Psoas muscle (tissue), 8 donors: ENCODE measurements around the gene TMEM255B. TPM values are rescaled to one million over a fixed set of nuclear protein-coding genes. Genes with fewer than 3 reads are reported as not detected.

Experiments used
- ATAC-seq, 4 donors: fragments of 200-7000 bp; cut with Tn5 transposase; one replicate each; pipeline ENCODE4 v1.9.1; 2020; ENCODE audit warnings: moderate library complexity in 3 of 4, mild to moderate bottlenecking in 2 of 4
- DNase-seq, 2 donors: peaks; one replicate each; pipeline ENCODE4 v3.0.0-alpha.2; 2020
- H3K27ac ChIP-seq: fragments of 200-600 bp; one replicate; pipeline ENCODE4 v1.8.0; 2022
- H3K27me3 ChIP-seq, 3 donors: fragments of 200-600 bp in 1 of 3; one replicate each; pipeline versions ENCODE4 v1.6.1 to v1.8.0; 2013 to 2022; ENCODE audit warnings: low read length in 2 of 3, mild to moderate bottlenecking in 2 of 3, moderate library complexity in 1 of 3; ENCODE audit not compliant: insufficient read depth in 3 of 3
- H3K36me3 ChIP-seq, 2 donors: fragments of 200-600 bp in 1 of 2; one replicate each; pipeline versions ENCODE4 v1.6.1 to v1.8.0; 2013 to 2022; ENCODE audit warnings: low read depth in 1 of 2, mild to moderate bottlenecking in 1 of 2, moderate library complexity in 1 of 2; ENCODE audit not compliant: insufficient read depth in 1 of 2
- H3K4me1 ChIP-seq: fragments of 200-600 bp; one replicate; pipeline ENCODE4 v1.8.0; 2022
- H3K4me3 ChIP-seq: fragments of 200-600 bp; one replicate; pipeline ENCODE4 v1.8.0; 2022; ENCODE audit warnings: mild to moderate bottlenecking
- H3K9me3 ChIP-seq: fragments of 200-600 bp; one replicate; pipeline ENCODE4 v1.8.0; 2022
- CTCF ChIP-seq: fragments of 200-600 bp; IDR thresholded peaks from one replicate; pipeline ENCODE4 v1.8.0; 2022; ENCODE audit warnings: antibody characterized with exemption
- WGBS, 3 donors: extraction: QIAGEN DNeasy Blood & Tissue Kit; methylation state at CpG; one replicate each; pipeline versions ENCODE4 v1.1.6 to v1.1.7; 2013; 5-methylcytosine and 5-hydroxymethylcytosine counted together
- intact Hi-C, 2 donors: fragments of 100-400 bp; cut with DNase I; formaldehyde crosslinking; loops; one replicate each; pipeline versions ENCODE4 v1.11.0 to v1.14.2; 2022
- long read RNA-seq, 2 donors: library from polyadenylated mRNA; unstranded; transcript quantifications; one replicate each; pipeline ENCODE4 v2.0.0, GENCODE V29; 2021
- polyA plus RNA-seq, 3 donors: library from polyadenylated mRNA; stranded (reverse); fragments of 200-250 nt; gene quantifications; one replicate each; pipeline ENCODE4 v1.2.3, GENCODE V29; 2013
- total RNA-seq, 4 donors: library from RNA; stranded (reverse); fragmentation: NEBNext Ultra II Directional in 2 of 4; extraction: Animal tissue kit (Norgen Biotek cat#: 25700) in 2 of 4; gene quantifications; one replicate each; pipeline versions ENCODE4 v1.2.1 to v1.2.4, GENCODE V29; 2021 to 2023
- donor health status: healthy with polysubstance abuse.
- donor health status: DM: no; HTN: no; CAD: no; lungs with moderate emphysema.
- donor health status: Bipolar disorder and iron deficiency.
- donor health status: healthy.
- donor health status: DM: yes; HTN: yes; CAD: no.
- donor health status: DM: no; HTN: no; CAD: no.
- donor health status: DM: no; HTN: no; CAD: no.
- donor health status: DM: yes; HTN: yes; CAD: no.

Gene TMEM255B
- 1 to 10 TPM; 2.0 to 5.1 (median 3.4) TPM for total RNA-seq
- 1 to 10 TPM in 2 of 3 donors, under 1 TPM in 1; 0.45 to 3.1 (median 1.3) TPM for polyA plus RNA-seq
- long read RNA-seq, donor 1, partial matches to known transcripts, result 1 of 1 reads
- long read RNA-seq, donor 1, other reads (novel, unspliced or antisense), result 0 of 1 reads
- long read RNA-seq, donor 2, full-length matches to known transcripts, result 1 of 2 reads
- long read RNA-seq, donor 2, partial matches to known transcripts, result 1 of 2 reads
- long read RNA-seq, donor 2, other reads (novel, unspliced or antisense), result 0 of 2 reads

DNA sequence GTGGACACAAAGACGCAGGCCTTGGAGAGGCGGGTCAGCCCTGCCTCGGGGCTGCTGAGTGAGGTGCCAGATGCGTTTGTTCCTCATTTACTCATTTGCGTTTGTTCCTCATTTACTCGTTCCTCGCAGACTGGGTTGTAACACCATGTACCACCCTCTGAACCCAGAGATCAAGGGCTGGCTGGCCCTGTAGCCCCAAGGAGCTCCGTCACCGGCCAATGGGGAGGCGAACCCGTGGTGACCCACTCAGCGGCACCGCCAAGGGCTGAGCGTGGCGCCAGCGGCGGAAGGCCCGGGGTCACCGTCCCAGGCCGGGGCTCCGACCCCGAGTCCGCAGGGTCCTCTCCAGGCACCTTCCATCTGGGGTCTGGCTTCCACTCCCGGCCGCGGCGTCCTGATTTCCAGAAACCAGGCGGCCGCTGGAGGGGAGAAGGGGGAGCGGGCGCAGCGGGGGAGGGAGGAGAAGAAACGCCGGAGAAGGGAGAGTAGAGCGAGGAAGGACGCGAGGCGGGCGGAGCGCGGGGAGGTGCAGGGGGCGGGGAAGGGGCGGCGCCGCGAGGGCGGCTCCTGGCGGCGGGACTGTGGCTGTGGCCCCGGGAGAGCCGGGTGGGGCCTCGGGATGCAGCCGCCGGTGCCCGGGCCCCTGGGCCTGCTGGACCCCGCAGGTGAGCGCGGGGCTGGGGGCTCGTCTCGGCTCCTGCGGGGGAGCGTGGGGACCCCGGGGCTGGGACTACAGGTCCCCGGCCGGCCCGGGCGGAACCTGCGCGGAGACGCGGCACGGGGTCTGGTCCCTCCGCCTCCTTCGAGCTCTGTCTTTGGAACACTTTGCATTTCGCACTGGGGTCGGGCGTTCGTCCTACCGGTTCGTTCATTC lies at the start of gene TMEM255B:
Gene TMEM255B, plus strand, starts transcription at position 576 of the 874 bp plus-strand sequence. Its CDS starts 44 bp downstream, at position 620.
- Histone ChIP-seq H3K27me3 (peaks cover 0 to 51% (median 9%) of the 10 kb centered on the region in 3 donors), H3K27ac (peak within 1 kb of the TSS; percentile 41), H3K4me1 (no peaks in the 10 kb centered on the region), H3K9me3 (no peaks in the 10 kb centered on the region), H3K36me3 (no peaks in the 10 kb centered on the region), H3K4me3 (peak within 1 kb of the TSS; percentile 71)
- ATAC-seq, result peak; percentile 88 to 97 (median 94)
- peak; percentile 85 to 90 for DNase-seq
- intact Hi-C loops, result no loop called here
- TF ChIP-seq CTCF, result peak; percentile 39
- WGBS, 3 donors, result 1 to 4% (median 3%) methylated on average over 50 to 80 of the region's 80 CpGs

- H3K27ac ChIP-seq, result no peak overlapping the region
- H3K4me1 ChIP-seq, result peaks cover 4% of the 10 kb centered on the region
- no peaks in the 10 kb centered on the region for H3K36me3 ChIP-seq
- no peak overlapping the region for H3K4me3 ChIP-seq
- no peak for ATAC-seq
- no peak for DNase-seq
- no peaks in the 10 kb centered on the region for H3K27me3 ChIP-seq
- TF ChIP-seq CTCF, result no peak
- intact Hi-C loops, result no loop called here
- H3K9me3 ChIP-seq, result no peaks in the 10 kb centered on the region
- whole genome bisulfite sequencing, 3 donors, result 58 to 73% (median 61%) methylated on average over 8 to 9 of the region's 11 CpGs
Observed at GRCh38 chr13:113722921-113723320, 36.1 kb upstream of the TMEM255B start.

DNA sequence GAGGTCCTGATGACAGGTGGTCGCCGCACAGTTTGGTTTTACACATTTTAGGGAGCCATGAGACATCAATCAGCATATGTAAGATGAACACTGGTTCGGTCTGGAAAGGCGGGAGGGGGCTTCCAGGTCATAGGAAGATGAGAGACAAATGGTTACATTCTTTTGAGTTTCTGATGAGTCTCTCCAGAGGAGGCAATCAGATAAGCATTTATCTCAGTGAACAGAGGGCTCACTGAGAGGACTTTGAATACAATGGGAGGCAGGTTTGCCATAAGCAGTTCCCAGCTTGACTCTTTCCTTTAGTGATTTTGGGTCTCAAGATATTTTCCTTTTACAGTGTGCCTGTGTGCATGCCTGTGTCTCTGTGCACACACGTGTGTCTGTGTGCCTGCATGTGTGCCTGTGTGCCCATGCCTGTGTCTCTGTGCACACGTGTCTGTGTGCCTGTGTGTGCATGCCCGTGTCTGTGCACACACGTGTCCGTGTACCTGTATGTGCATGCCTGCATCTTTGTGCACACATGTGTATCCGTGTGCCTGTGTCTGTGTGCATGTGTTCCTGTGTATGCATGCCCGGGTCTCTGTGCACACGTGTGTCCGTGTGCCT lies 35.5 kb upstream of the TMEM255B start:
- peak in 1 of 4 donors; percentile 3 for ATAC-seq
- H3K27me3 ChIP-seq, result peaks cover 0 to 2% (median 0%) of the 10 kb centered on the region in 3 donors
- H3K27ac ChIP-seq, result no peak overlapping the region
- no peak for TF ChIP-seq CTCF
- H3K36me3 ChIP-seq, result no peaks in the 10 kb centered on the region
- H3K4me3 ChIP-seq, result no peak overlapping the region
- no peak for DNase-seq
- peaks cover 4% of the 10 kb centered on the region for H3K4me1 ChIP-seq
- intact Hi-C loops, result no loop called here
- WGBS, 3 donors, result 76 to 81% (median 80%) methylated on average over 13 of the region's 13 CpGs
- no peaks in the 10 kb centered on the region for H3K9me3 ChIP-seq

- no peaks in the 10 kb centered on the region for H3K36me3 ChIP-seq
- peak; percentile 3 to 22 (median 13) for ATAC-seq
- H3K4me3 ChIP-seq, result peak overlapping the region; percentile 67
- 68 to 75% (median 69%) methylated on average over 30 of the region's 30 CpGs for WGBS, 3 donors
- H3K27me3 ChIP-seq, result peaks cover 0 to 7% (median 2%) of the 10 kb centered on the region in 3 donors
- DNase-seq, result no peak
- peak overlapping the region; percentile 30 for H3K27ac ChIP-seq
- H3K4me1 ChIP-seq, result peaks cover 4% of the 10 kb centered on the region
- H3K9me3 ChIP-seq, result no peaks in the 10 kb centered on the region
- intact Hi-C loops, result no loop called here
- TF ChIP-seq CTCF, result no peak
Observed at GRCh38 chr13:113724016-113724758, 34.8 kb upstream of the TMEM255B start.
